HG03460 (cell line): ENCODE measurements around the gene DCAF17.

ENCODE experiments used
- ATAC-seq: cut with Tn5 transposase; IDR thresholded peaks from one replicate; pipeline ENCODE4 v1.9.1; 2021; ENCODE audit not compliant: unreplicated experiment

The DCAF17 gene, protein sequence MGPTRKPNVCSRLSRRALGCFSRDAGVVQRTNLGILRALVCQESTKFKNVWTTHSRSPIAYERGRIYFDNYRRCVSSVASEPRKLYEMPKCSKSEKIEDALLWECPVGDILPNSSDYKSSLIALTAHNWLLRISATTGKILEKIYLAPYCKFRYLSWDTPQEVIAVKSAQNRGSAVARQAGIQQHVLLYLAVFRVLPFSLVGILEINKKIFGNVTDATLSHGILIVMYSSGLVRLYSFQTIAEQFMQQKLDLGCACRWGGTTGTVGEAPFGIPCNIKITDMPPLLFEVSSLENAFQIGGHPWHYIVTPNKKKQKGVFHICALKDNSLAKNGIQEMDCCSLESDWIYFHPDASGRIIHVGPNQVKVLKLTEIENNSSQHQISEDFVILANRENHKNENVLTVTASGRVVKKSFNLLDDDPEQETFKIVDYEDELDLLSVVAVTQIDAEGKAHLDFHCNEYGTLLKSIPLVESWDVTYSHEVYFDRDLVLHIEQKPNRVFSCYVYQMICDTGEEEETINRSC

DNA sequence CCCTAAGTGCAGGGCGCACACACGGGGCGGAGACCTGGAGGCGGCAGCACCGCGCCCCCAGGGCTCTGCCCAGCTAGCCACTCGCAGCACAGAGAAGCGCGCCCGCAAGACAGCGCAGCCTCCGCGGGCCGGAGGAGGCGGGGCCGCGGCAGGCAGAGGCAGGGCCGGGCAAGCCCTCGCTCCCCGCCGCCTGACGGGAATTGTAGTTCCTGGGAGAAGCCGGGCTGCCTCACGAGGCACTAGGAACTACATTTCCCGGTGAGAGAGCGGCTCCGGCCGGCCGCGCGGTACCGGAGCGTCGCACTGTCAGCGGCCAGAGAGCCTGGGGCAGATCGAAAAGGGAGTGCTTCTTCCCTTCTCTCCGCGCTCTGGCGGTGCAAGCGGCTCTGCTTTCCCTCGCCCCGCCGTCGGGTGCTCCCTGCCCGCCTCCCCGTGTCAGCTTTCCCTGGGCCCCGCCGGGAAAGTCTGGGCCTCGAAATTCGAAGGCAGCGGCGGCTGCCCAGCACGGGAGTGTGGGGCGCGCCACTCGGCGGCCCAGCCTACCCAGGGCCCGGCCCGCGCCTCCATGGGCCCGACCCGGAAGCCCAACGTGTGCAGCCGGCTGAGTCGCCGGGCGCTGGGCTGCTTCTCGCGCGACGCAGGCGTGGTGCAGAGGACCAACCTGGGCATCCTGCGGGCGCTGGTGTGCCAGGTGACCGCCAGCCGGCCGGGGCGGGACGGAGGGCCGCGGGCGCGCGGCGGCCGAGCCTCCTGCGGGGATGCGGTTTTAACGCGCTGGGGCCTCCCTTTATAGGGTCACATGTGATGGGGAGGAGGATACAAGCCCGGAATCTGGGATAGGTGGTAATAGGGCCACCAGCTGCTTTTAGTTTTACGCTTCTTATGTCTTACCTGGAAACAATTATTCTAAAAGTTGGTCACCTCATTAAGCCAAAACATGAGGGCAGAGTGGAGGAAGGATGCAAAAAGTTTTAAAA lies at the start of gene DCAF17:
Gene DCAF17 (plus strand): TSS at position 214 of the 977 bp plus-strand sequence. CDS start 352 bp downstream, at position 566.
- peak; percentile 93 for ATAC-seq

DNA sequence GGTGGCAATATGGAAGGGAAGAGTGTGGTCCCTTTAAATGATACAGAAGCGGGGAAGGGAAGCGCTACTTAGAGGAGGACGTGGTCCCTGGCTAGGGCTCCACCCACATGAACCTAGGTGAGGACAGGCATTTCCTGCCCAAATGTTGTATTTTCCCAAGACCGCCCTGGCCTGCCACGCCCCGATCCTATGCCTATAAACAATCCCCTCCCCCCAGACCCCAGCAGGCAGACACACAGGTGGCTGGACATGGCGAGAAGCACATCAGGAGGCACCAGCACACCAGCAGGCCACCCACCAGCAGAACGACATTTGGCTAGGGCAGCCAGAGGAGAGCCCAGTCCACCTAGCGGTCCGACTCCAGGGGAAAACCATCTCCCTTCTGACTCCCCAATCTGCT lies 47.4 kb upstream of the DCAF17 start:
- ATAC-seq = no peak

DNA sequence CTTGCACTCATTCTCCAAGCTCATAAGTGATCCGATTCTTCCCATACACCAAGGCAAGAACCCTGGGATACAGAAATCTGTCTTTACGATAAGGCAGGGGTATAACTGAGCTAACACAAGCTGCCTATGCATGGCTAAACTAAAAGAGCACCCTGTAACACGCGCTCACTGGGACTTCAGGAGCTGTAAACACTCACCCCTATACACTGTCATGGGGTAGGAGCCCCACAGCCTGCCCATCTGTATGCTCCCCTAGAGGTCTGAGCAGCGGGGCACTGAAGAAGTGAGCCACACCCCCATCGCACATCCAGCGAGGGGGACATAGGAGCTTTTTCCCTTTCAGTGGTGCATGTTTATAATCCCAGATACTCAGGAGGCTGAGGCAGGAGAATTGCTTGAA lies 47.0 kb upstream of the DCAF17 start:
- ATAC-seq = no peak

DNA sequence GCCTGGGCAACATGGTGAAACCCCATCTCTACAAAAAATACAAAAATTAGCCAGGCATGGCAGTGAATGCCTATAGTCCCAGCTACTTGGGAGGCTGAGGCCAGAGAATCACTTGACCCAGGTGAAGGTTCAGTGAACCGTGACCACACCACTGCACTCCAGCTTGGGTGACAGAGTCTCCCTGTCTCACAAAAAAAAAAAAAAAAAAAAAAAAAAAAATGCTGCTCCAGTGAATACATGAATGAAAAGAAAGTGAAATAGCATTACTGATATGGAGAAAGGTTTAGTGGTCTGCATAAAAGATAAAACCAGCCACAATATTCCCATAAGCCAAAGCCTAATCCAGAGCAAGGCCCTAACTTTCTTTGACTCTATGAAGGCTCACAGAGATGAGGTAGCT lies 44.7 kb upstream of the DCAF17 start:
- ATAC-seq = no peak

DNA sequence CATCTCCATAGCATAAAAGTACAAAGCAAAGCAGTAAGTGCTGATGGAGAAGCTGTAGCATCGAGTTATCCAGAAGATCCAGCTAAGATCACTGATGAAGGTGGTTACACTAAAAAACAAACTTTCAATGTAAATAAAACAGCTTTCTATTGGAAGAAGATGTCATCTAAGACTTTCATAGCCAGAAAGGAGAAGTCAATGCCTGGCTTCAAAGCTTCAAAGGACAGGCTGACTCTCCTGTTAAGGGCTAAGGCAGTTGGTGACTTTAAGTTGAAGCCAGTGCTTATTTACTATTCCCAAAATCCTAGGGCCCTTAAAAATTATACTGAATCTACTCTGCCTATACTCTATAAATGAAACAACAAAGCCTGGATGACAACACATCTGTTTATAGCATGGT lies 44.2 kb upstream of the DCAF17 start:
- no peak for ATAC-seq

DNA sequence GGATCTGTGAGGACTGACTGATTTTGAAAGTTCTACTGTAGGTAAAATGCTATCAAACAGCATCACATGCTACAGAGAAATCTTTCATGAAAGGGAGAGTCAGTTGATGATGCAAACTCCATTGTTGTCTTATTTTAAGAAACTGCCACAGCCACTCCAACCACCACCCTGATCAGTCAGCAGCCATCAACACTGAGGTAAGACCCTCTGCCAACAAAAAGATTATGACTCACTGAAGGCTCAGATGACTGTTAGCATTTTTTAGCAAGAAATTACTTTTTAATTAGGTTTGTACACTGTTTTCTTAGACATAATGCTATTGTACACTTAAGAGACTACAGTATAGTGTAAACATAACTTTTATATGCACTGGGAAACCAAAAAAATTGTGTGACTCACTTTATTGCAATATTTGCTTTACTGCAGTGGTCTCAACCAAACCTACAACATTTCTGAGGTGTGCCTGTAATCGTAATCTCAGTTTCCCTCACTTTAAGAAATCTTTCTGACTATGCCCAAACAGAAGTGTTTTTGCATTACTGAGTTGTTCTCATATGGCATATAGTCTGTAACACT lies 43.0 kb upstream of the DCAF17 start:
- no peak for ATAC-seq

DNA sequence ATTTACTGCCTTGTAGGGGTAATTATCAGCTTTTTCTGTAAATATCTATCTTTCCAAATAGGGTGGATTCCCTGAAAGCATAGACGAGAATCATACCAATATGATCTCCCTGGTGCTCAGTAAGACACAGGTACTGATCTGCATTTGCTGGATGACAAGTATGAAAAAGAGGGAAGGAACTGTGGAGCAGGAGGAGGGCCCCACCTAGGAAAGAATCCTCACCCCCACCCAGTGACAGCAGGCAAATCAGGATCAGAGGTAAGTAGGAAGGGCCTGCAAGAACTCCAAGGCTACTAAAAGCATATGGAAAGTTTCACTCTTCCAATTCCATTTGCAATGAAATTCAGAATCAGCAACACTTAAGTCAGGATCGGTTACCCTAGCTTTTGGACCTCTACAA lies 42.5 kb upstream of the DCAF17 start:
- no peak for ATAC-seq

DNA sequence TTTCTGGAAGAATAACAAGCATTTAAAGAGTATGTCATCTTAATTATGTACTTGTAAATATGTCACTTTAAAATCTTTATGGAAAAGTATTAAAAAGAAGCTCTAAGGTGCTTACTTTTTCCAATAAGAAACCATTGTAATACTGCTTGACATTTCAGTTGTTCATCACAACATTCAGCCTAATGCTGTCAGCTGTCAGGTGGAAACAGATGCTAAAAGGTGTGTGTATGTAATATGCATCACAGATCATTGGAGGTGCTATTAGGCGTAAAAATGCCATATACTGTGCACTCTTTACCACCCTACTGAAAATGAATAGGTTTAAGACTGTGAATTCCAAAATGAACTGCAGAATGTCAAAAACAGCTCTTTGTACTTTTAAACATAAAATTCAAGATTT lies 40.5 kb upstream of the DCAF17 start:
- no peak for ATAC-seq

DNA sequence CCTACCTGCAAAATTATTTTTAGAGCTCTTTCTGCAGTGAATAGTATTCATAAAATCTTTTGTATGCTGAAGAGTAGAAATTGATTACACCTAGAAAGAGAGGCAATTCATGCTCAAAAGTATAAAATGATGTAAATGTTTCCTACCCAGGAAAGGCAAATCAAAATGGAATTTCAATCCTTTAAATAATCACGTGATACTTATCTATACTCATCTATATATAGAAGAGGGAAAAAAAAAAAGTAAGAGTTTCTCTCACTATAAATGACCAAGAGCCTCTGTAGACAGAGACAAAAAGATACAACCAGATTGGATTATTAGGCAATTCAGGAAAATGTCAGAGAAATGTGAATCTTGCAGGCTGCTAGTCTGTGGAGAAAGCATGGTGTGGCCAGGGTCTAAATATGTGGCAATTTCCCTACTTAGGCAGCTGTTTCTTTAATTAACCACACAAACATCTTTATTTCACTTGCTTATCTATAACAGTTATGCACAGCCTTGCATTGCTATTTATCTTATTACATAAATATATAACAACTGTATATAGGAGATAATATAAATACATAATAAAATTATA lies 39.8 kb upstream of the DCAF17 start:
- ATAC-seq = no peak

DNA sequence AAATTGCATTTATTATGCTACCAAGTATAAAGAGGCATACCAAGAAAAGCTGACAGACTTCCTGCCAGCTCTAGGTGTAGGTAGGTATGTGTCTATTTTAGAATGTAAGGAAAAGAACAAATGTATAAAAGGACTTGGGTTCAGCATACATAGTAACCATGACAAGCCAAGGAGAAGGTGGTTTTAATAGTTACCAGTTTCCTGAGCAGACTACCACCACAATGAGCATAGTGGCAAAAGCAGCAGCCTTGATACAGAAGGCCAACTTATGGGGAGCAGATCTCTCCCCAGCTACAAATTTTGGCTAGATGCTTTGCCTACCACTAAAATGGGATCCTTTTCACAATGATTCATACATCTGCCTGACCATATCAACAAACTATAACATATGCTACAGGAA lies 34.7 kb upstream of the DCAF17 start:
- ATAC-seq = no peak

DNA sequence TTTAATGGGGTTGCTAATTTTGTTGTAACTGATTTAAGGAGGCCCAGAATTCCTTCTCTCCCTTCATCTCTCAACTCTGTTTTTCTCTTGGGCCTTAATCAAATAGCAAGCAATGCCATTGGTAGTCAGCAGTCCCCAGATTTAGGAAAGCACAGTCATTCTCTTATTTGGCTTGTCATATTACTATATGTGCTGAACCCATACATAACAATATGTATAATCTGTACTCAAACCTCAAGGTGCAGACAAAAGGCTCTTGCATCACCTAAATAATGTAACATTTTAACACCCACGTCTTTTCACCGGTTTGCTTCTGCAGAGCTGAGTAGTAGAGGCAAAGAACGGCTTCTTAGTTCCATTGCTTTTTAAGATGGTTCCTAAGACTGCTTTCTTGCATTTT lies 33.6 kb upstream of the DCAF17 start:
- no peak for ATAC-seq

DNA sequence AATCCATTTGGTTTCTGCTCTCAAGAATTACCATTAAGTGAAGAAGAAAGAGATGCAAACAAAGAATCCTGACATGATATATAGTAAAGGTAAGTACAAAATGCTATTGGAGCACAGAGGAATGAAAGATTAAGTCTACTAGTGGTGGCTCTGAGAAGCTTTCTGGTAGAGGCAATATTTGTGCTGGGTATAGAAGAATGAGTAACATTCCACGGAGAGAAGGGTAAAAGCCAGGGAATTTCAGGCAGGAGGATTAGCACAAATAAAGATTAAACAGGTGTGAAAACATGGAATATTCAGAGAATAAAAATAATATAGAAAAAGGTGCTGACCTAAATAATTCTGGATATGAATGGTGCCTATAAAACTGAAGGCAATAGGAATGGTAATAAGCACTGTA lies 32.1 kb upstream of the DCAF17 start:
- ATAC-seq = no peak

DNA sequence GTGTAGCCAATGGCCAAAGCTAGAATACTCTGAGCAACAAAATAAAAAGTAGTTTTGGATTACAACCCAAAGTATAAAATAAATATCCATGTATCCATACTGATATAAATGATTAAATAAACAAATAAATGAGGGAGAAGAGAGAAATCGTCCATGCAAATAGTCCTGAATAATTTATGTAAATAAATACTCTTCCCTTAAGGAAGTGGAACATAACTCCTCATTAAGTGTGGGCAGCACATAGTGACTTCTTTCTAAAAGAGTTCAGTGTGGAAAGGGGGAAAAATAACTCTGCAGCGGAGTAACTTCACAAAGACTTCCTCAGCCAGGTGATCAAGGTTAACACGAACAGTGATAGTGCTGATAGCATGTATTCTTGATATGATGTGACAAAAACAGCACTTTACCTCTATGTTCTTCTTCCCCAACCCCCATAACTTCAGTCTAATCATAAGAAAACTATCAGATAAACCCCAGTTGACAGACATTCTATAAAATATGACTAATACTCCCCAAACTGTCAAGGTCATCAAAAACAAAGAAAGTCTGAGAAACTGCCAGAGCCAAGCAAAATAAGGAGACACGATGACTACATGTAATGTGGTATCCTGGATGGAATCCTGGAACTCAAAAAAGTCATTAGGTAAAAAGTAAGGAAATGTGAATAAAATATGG lies 31.0 kb upstream of the DCAF17 start:
- ATAC-seq = no peak

DNA sequence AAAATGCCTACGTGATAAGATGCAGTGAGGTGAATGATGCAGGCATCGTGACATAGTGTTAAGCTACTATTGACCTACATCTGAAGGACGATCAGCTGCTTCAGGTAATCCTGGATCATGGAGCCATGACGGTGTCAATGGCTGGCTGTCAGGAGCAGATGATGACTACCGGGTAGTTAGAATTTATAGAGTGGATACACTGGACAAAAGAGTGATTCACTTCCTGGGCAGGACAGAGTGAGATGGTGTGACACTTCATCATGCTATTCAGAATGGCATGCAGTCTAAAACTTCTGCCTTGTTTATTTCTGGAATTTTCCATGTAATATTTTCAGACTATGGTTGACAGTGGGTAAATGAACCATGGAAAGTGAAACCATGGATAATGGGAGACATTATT lies 29.8 kb upstream of the DCAF17 start:
- ATAC-seq = no peak

DNA sequence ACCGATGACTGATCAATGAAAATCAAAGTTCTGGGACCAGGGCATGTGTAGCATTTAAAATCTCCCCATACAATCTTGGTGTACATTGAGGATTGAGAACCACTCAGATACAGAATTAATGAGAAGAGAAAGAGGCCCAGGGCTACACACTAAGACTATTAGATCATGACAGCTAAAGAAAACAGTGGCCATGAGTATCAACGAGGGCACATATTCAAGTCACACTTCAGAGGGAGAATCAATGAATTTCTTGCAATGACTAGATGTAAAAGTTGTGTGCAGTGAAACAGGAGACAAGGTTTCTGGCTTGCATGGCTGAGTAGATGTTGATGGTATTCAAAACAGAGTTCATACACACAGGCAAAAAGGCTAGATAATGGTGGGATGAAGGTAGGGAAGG lies 29.3 kb upstream of the DCAF17 start:
- no peak for ATAC-seq

DNA sequence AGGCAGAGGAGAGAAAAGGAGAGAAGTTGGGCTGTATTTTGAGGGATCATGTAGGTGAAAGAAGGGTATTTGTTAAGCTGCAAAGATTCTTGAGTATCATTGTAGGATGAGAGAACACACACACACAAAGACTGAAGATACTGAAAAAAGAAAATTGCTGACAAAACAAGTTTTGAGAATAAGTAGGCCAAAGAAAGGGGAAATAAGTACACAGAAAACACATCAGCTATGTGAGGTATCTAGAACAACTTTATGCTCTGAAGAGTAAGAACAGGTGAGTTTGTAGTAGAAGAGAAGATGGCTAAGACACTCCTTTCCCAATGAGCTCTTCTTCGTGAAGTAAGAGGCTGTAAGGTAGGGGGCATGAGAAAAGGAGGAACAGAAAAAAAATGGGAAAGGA lies 28.5 kb upstream of the DCAF17 start:
- no peak for ATAC-seq

DNA sequence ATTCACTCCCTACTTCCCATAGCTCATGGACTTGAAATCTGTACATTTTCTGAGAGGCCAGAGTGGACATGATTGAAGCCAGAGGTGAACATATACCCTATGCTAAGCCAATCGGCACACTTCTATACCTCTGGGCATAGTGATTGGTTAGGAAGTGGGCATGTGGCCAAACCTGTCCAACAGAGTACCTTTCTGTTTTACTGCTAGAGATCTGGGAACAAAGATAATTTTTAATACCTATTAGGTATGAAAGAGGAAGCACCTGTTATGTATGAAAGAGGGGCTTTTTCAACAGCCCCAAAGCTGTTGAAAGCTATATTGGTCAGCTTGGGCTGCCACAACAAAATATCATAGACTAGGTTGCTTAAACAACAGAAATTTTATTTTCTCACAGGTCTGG lies 28.0 kb upstream of the DCAF17 start:
- peak; percentile 64 for ATAC-seq

DNA sequence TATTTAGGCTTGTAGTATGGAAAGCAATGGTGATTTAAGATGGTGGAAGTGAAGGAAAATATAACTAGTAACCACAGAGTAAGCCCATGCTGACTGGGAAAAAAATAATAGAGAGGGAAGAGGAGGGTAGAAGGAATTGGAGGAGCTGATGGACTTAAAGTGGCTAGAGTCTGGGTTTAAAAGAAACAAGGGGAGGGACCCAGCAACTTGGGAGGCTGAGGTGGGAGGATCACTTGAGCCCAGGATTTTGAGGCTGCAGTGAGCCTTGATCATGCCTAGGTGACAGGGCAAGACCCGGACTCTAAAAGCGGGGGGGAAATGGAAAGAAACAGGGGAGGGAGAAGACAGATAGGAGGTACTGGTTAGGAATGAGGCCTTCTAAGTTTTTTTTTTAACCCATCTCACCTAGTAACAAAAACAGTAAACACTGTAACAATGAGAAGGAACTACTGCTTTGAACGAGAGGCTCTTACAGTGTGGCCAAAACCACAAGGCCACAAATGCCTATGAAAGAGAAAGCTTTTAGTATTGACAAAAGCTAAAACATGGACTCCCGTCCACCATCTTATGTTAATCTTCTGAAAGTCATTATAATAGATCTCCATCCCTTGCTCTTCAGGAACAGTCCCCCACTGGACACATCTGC lies 26.9 kb upstream of the DCAF17 start:
- peak; percentile 55 for ATAC-seq

DNA sequence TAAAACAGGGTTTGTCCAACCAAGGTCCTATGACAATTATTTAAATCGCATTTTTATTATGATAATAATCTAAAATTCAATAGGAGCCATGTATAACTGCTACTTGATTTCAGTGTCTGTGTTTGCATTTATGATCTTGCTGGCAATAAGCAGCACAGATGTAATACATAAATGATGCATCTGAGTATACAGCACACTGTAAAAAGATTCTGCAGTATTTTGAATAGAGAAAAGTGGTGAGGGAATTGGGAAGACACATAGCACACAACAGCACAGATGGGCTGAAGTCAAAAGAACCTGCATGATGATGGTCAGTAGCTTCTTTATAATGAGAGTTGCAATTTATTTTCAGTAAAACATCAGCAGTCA lies 26.4 kb upstream of the DCAF17 start:
- ATAC-seq = no peak

DNA sequence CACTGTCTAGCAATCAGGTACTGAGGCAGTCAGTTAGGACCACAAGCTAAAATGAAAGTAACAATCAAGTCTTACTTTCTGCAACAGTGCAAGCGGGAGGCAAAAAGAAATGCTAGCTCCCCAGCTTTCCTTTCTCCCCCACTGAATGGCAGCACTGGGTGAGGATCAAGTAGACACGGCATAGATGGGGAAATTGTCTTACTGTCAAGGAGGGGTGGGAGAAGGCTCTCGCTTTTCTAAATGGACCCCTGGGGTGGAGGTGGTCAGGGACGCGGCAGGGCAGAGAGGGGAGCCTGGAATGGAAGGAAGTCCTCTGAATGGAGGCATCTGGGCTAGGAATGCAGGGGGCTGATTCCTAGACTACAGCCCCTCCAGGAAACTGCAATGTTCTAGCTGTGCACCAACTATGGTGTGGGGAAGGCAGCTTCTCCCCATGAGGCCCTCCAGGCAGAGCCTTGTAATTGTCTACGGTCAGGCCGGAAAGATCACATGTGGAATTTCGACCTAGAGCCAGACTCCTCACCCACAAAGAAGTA lies 24.5 kb upstream of the DCAF17 start:
- no peak for ATAC-seq
